HFFc6 (cell line): ENCODE results near the gene CNPY1. TPM values are rescaled to one million over a fixed set of nuclear protein-coding genes. Genes with fewer than 3 reads are reported as not detected.
"Not testable (repeated sequence)": the region's sequence is repeated elsewhere in the genome, so short reads cannot be mapped to it uniquely, and the experiment has no call there.

Experiments
- DNase-seq: peaks from one replicate; pipeline ENCODE4 v3.0.0-alpha.2; 2018
- H3K27ac Mint-ChIP-seq: 2 replicates; pipeline ENCODE4 v1.8.0; 2020; ENCODE audit warnings: mild to moderate bottlenecking, mixed read lengths
- H3K27me3 Mint-ChIP-seq: 2 replicates; pipeline ENCODE4 v1.8.0; 2021; ENCODE audit warnings: mild to moderate bottlenecking, moderate library complexity, mixed read lengths; ENCODE audit not compliant: insufficient read depth
- H3K36me3 Mint-ChIP-seq: 2 replicates; pipeline ENCODE4 v1.8.0; 2021; ENCODE audit warnings: low read depth, mixed read lengths
- H3K4me1 Mint-ChIP-seq: 2 replicates; pipeline ENCODE4 v1.8.0; 2020; ENCODE audit warnings: low read depth, mixed read lengths
- H3K4me3 Mint-ChIP-seq: 2 replicates; pipeline ENCODE4 v1.8.0; 2020; ENCODE audit warnings: mild to moderate bottlenecking, moderate library complexity, mixed read lengths
- H3K9me3 Mint-ChIP-seq: 2 replicates; pipeline ENCODE4 v1.8.0; 2020; ENCODE audit warnings: mild to moderate bottlenecking, mixed read lengths
- CTCF ChIP-seq: fragments of 200-600 bp; sonication (generic); IDR thresholded peaks from 2 replicates; pipeline ENCODE4 v1.5.0; 2021; ENCODE audit warnings: antibody characterized with exemption, mild to moderate bottlenecking
- total RNA-seq, 6 experiments: library from RNA; stranded (reverse); fragmentation: NEBNext Ultra II Directional; extraction: Animal tissue kit (Norgen Biotek cat#: 25700); gene quantifications; 2 replicates in 1 of 6; 3 replicates in 5 of 6; pipeline ENCODE4 v1.2.3, GENCODE V29; 2021

The CNPY1 gene
- total RNA-seq, 6 experiments from 2014 or later: not detected

- no peak for DNase-seq
- peaks cover 33% of the 10 kb centered on the region for H3K27me3 Mint-ChIP-seq
- no peak for TF ChIP-seq CTCF
- no peaks in the 10 kb centered on the region for H3K36me3 Mint-ChIP-seq
- H3K9me3 Mint-ChIP-seq: no peaks in the 10 kb centered on the region
- H3K27ac Mint-ChIP-seq: no peak overlapping the region
- H3K4me1 Mint-ChIP-seq: no peaks in the 10 kb centered on the region
- H3K4me3 Mint-ChIP-seq: no peak overlapping the region
Observed at GRCh38 chr7:155520114-155520513, 26.2 kb downstream of the CNPY1 start.

GRCh38 chr7:155519358-155519757, 27.0 kb downstream of the CNPY1 start:
- peaks cover 35% of the 10 kb centered on the region for H3K27me3 Mint-ChIP-seq

DNA sequence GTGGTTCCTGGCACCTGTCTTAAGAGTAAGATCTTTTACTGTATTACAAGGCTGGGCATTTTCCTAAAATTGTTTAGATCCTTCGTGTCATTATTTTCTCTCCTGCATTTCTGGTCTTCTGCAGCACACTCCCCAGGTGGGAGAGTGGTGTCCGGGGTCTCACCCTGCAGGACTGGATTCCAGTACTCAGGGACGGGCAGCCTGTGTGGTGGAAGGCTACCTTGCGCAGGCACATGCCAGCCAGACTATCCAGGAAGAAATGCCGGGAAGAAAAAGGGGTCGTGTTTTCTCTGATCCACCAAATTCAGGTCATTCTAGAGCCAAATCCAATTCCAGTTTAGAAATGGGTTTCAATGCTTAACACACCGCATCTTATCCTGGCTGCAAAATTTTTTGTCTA, 27.7 kb downstream of the CNPY1 start:
- Mint-ChIP-seq H3K4me1 (no peaks in the 10 kb centered on the region), H3K27ac (no peak overlapping the region), H3K36me3 (no peaks in the 10 kb centered on the region), H3K27me3 (peaks cover 29% of the 10 kb centered on the region), H3K4me3 (no peak overlapping the region), H3K9me3 (no peaks in the 10 kb centered on the region)
- DNase-seq: no peak
- no peak for TF ChIP-seq CTCF

More at GRCh38 chr7:155519358-155519757, 27.0 kb downstream of the CNPY1 start:
- DNase-seq, H3K4me3 Mint-ChIP-seq, H3K4me1 Mint-ChIP-seq, H3K27ac Mint-ChIP-seq, H3K36me3 Mint-ChIP-seq, H3K9me3 Mint-ChIP-seq: not testable (repeated sequence)

DNA sequence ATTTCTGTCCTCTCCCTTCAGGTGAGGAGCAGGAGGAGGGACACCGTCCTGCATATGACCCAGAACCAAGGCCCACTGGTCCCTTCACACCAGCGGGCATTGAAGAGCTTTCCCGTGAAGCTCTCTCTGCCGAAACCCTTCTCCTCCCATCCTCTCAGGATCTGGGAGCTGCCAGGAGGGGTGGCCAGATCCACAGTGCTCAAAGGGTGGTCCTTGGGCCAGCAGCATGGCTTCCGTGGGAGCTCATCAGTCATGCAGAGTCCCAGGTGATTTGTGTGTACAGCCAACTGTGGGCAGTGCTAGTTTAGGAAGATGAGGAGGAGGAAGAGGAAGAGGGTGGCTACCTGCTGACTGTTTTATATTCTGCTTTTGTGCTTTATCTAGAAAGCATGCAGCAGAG, 28.4 kb downstream of the CNPY1 start:
- Mint-ChIP-seq H3K4me3 (no peak overlapping the region), H3K9me3 (no peaks in the 10 kb centered on the region), H3K36me3 (no peaks in the 10 kb centered on the region), H3K27ac (no peak overlapping the region), H3K27me3 (peaks cover 28% of the 10 kb centered on the region), H3K4me1 (no peaks in the 10 kb centered on the region)
- DNase-seq: no peak
- TF ChIP-seq CTCF: no peak

- Mint-ChIP-seq H3K27ac (no peak overlapping the region), H3K27me3 (peaks cover 26% of the 10 kb centered on the region), H3K36me3 (no peaks in the 10 kb centered on the region), H3K9me3 (no peaks in the 10 kb centered on the region), H3K4me3 (no peak overlapping the region), H3K4me1 (no peaks in the 10 kb centered on the region)
- DNase-seq: no peak
- no peak for TF ChIP-seq CTCF
Observed at GRCh38 chr7:155517452-155517851, 28.9 kb downstream of the CNPY1 start.

GRCh38 chr7:155516466-155516865, 29.9 kb downstream of the CNPY1 start:
- no peaks in the 10 kb centered on the region for H3K4me1 Mint-ChIP-seq
- H3K9me3 Mint-ChIP-seq: no peaks in the 10 kb centered on the region
- no peak overlapping the region for H3K27ac Mint-ChIP-seq
- no peak for DNase-seq
- H3K4me3 Mint-ChIP-seq: no peak overlapping the region
- TF ChIP-seq CTCF: no peak
- no peaks in the 10 kb centered on the region for H3K36me3 Mint-ChIP-seq
- peaks cover 27% of the 10 kb centered on the region for H3K27me3 Mint-ChIP-seq
